ENCODE measurements around the gene NR2F6.

Gene NR2F6

DNA sequence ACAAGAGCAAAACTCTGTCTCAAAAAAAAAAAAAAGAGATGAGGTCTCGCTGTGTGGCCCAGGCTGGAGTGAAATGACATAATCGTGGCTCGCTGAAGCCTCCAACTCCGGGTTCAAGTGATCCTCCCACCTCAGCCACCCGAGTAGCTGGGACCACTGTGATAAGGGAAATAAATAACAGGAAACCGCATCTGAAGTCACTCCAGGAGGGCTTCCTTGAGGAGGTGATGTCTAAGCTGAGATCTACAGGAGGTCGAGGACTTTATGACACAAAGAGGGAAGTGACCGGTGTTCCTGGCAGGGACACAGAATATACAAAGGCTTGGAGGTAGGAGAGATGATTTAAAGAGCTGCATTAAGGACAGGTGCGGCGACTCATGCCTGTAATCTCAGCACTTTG lies 8.9 kb upstream of the NR2F6 start:
- no peak for ATAC-seq
- TF ChIP-seq ZFP3 (CRISPR knock-in tag; IDR thresholded peaks at IDR 0.05) (no peak), CREB5 (CRISPR knock-in tag; IDR thresholded peaks at IDR 0.05; ENCODE audit: low read depth) (no peak), ARNTL (CRISPR knock-in tag; IDR thresholded peaks at IDR 0.05; ENCODE audit: borderline replicate concordance, low read depth) (no peak), ISL1 (CRISPR knock-in tag; IDR thresholded peaks at IDR 0.05) (no peak), TCF4 (CRISPR knock-in tag; IDR thresholded peaks at IDR 0.05; ENCODE audit: borderline replicate concordance) (no peak), TOX (CRISPR knock-in tag; IDR thresholded peaks at IDR 0.05; ENCODE audit: borderline replicate concordance) (no peak), SNAI2 (CRISPR knock-in tag; IDR thresholded peaks at IDR 0.05) (no peak), POU6F1 (CRISPR knock-in tag; IDR thresholded peaks at IDR 0.05; ENCODE audit: borderline replicate concordance, low read depth) (no peak), ZFP30 (CRISPR knock-in tag; IDR thresholded peaks at IDR 0.05) (no peak), ZNF565 (CRISPR knock-in tag; conservative IDR thresholded peaks at IDR 0.05; ENCODE audit: low read depth) (no peak), BACH2 (CRISPR knock-in tag; IDR thresholded peaks at IDR 0.05; ENCODE audit: borderline replicate concordance) (no peak), PATZ1 (CRISPR knock-in tag; IDR thresholded peaks at IDR 0.05; ENCODE audit: borderline replicate concordance) (no peak), RARB (CRISPR knock-in tag; IDR thresholded peaks at IDR 0.05) (no peak), ZNF8 (CRISPR knock-in tag; IDR thresholded peaks at IDR 0.05) (no peak), ZNF70 (CRISPR knock-in tag; IDR thresholded peaks at IDR 0.05) (no peak), OSR1 (CRISPR knock-in tag; IDR thresholded peaks at IDR 0.05) (no peak), TSHZ2 (CRISPR knock-in tag; IDR thresholded peaks at IDR 0.05) (no peak), ESRRG (CRISPR knock-in tag; IDR thresholded peaks at IDR 0.05) (no peak), PPARA (CRISPR knock-in tag; IDR thresholded peaks at IDR 0.05; ENCODE audit: borderline replicate concordance) (no peak), CSDC2 (CRISPR knock-in tag; IDR thresholded peaks at IDR 0.05) (no peak)

- ATAC-seq = no peak
- TF ChIP-seq BACH2 (CRISPR knock-in tag; IDR thresholded peaks at IDR 0.05; ENCODE audit: borderline replicate concordance) (no peak), PPARA (CRISPR knock-in tag; IDR thresholded peaks at IDR 0.05; ENCODE audit: borderline replicate concordance) (no peak), OSR1 (CRISPR knock-in tag; IDR thresholded peaks at IDR 0.05) (no peak), ZFP3 (CRISPR knock-in tag; IDR thresholded peaks at IDR 0.05) (no peak), GLIS3 (CRISPR knock-in tag; IDR thresholded peaks at IDR 0.05) (no peak), ZNF565 (CRISPR knock-in tag; conservative IDR thresholded peaks at IDR 0.05; ENCODE audit: low read depth) (no peak), RARB (CRISPR knock-in tag; IDR thresholded peaks at IDR 0.05) (no peak), ISL1 (CRISPR knock-in tag; IDR thresholded peaks at IDR 0.05) (no peak), TCF4 (CRISPR knock-in tag; IDR thresholded peaks at IDR 0.05; ENCODE audit: borderline replicate concordance) (no peak), PATZ1 (CRISPR knock-in tag; IDR thresholded peaks at IDR 0.05; ENCODE audit: borderline replicate concordance) (no peak), ZNF70 (CRISPR knock-in tag; IDR thresholded peaks at IDR 0.05) (no peak)
These were observed 4.3 kb upstream of the NR2F6 start for GRCh38 chr19:17249887-17250548.
